Lung (tissue), 12 donors: Measurements from ENCODE around the gene MUC4. TPM values are rescaled to one million over a fixed set of nuclear protein-coding genes. Genes with fewer than 3 reads are reported as not detected.

Source experiments
- ATAC-seq: fragments of 200-7000 bp; cut with Tn5 transposase; one replicate; pipeline ENCODE4 v1.9.1; 2020; ENCODE audit warnings: moderate number of reproducible peaks; ENCODE audit not compliant: insufficient read depth, low FRiP score
- DNase-seq, 3 donors: peaks; one replicate each; pipeline ENCODE4 v3.0.0-alpha.2; 2013 to 2017
- H3K27ac ChIP-seq, 2 donors: one replicate each; pipeline ENCODE4 v1.5.1; 2013; ENCODE audit warnings: mild to moderate bottlenecking in 2 of 2, moderate library complexity in 2 of 2, control low read depth in 1 of 2, inconsistent platforms in 1 of 2, low read depth in 1 of 2, low read length in 1 of 2
- H3K27me3 ChIP-seq, 3 donors: one replicate each; pipeline ENCODE4 v1.5.1; 2013; ENCODE audit warnings: low read length in 2 of 3; ENCODE audit not compliant: control insufficient read depth in 3 of 3, insufficient read depth in 3 of 3
- H3K36me3 ChIP-seq, 4 donors: one replicate each; pipeline ENCODE4 v1.5.1; 2013; ENCODE audit warnings: low read length in 4 of 4, mild to moderate bottlenecking in 1 of 4, moderate library complexity in 1 of 4; ENCODE audit not compliant: control insufficient read depth in 4 of 4, insufficient read depth in 4 of 4
- H3K4me1 ChIP-seq, 5 donors: one replicate each; pipeline ENCODE4 v1.5.1; 2013; ENCODE audit warnings: low read length in 5 of 5, mild to moderate bottlenecking in 2 of 5, moderate library complexity in 1 of 5; ENCODE audit not compliant: control insufficient read depth in 5 of 5, insufficient read depth in 5 of 5
- H3K4me3 ChIP-seq: one replicate; pipeline ENCODE4 v1.5.1; 2013; ENCODE audit warnings: mild to moderate bottlenecking, control low read depth, moderate library complexity
- H3K9ac ChIP-seq, 2 donors: one replicate each; pipeline ENCODE4 v1.5.1; 2013; ENCODE audit warnings: low read length in 2 of 2, control low read depth in 1 of 2; ENCODE audit not compliant: insufficient read depth in 1 of 2
- H3K9me3 ChIP-seq, 4 donors: one replicate each; pipeline ENCODE4 v1.5.1; 2013; ENCODE audit warnings: low read length in 3 of 4, mild to moderate bottlenecking in 1 of 4, moderate library complexity in 1 of 4; ENCODE audit not compliant: control insufficient read depth in 4 of 4, insufficient read depth in 3 of 4
- WGBS, 2 donors: extraction: QIAGEN DNeasy Blood & Tissue Kit; methylation state at CpG; one replicate each; pipeline ENCODE4 v1.1.7; 2013; 5-methylcytosine and 5-hydroxymethylcytosine counted together
- polyA plus RNA-seq, 2 donors: library from polyadenylated mRNA; stranded (reverse); fragments of 200-250 nt; gene quantifications; one replicate each; pipeline ENCODE4 v1.2.1, GENCODE V29; 2013
- total RNA-seq, 2 donors: library from RNA; depleted of rRNA in 1 of 2; stranded (reverse); fragments of >200 nt in 1 of 2; gene quantifications; one replicate each; pipeline ENCODE4 v1.2.1, GENCODE V29; 2014 to 2021
- TF ChIP-seq, protein P1 (sequence below): IDR thresholded peaks from 2 replicates; pipeline ENCODE4 v1.5.1; 2012; ENCODE audit warnings: mild to moderate bottlenecking; ENCODE audit errors: control extremely low read depth, extremely low read depth
- donor health status: control.
- donor health status: control.
- donor health status: Bipolar disorder and iron deficiency.
- donor health status: healthy.
- donor health status: DM: yes; HTN: yes; CAD: no.

The MUC4 gene
- total and polyA plus RNA-seq, 4 donors = 10.0 to 56.0 (median 21.9) TPM

DNA sequence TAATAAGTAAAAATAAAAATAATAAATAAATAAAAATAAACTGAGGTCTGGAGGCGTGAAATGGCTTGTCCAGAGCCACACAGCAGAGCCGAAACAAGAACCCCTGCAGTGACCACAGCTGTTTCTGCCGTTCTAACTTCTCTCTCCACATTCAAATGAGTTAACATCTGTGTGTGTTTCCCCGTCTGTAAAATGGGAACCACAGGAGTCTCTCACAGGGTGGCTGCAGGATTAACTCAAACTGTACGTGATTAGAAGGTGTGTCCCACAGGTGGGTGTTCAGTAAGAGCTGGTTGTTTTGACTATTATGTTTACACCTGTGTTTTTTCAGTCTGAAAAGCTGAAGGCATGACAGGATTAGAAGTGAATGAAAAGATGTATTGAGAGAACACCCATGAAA is 27.0 kb upstream of the MUC4 start:
- Histone ChIP-seq H3K36me3 (no peaks in the 10 kb centered on the region), H3K27ac (no peak overlapping the region), H3K9me3 (peaks cover 0 to 2% (median 0%) of the 10 kb centered on the region in 4 donors), H3K9ac (no peak overlapping the region), H3K4me3 (no peak overlapping the region), H3K4me1 (no peaks in the 10 kb centered on the region), H3K27me3 (peaks cover 0 to 15% (median 0%) of the 10 kb centered on the region in 3 donors)
- WGBS, 2 donors = 70 to 75% methylated on average over 5 of the region's 5 CpGs
- no peak for DNase-seq
- TF ChIP-seq, protein P1, sequence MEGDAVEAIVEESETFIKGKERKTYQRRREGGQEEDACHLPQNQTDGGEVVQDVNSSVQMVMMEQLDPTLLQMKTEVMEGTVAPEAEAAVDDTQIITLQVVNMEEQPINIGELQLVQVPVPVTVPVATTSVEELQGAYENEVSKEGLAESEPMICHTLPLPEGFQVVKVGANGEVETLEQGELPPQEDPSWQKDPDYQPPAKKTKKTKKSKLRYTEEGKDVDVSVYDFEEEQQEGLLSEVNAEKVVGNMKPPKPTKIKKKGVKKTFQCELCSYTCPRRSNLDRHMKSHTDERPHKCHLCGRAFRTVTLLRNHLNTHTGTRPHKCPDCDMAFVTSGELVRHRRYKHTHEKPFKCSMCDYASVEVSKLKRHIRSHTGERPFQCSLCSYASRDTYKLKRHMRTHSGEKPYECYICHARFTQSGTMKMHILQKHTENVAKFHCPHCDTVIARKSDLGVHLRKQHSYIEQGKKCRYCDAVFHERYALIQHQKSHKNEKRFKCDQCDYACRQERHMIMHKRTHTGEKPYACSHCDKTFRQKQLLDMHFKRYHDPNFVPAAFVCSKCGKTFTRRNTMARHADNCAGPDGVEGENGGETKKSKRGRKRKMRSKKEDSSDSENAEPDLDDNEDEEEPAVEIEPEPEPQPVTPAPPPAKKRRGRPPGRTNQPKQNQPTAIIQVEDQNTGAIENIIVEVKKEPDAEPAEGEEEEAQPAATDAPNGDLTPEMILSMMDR = no peak
- ATAC-seq = no peak

DNA sequence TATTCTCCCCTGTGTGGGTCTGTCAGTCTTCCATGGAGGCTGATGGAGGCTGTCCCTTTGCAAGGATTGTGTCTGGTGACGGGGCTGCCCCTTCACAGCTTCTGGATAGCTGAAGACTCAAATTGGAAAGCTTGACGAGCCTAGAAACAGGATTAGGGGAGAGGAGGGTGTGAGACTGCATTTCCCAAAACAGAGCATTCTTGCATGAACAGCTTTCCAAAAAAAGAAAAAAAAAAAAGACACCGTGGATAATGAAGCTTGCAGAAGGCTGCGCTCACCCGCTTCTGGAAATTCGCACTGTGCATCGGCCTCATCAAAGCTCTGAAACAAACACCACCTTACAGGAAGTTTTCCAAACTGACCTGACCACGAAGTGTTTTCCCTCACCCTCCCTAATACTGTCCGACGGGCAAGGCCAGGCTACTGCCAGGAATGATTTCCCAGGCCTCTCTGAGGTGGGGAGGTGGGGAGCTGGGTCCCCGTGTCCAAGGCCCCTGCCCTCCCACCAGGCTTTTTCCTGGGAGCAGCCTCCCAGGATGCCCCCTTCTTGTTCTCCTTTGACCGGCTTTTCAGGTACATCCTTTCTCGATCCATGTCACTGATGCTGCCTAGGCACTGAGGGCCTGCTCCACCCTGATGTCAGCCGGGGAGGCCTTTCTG is 24.9 kb upstream of the MUC4 start:
- no peak overlapping the region for H3K9ac ChIP-seq
- TF ChIP-seq, protein P1 = no peak
- H3K4me1 ChIP-seq = peaks cover 0 to 1% (median 0%) of the 10 kb centered on the region in 5 donors
- WGBS, 2 donors = 75 to 82% methylated on average over 14 of the region's 14 CpGs
- peaks cover 0 to 18% (median 0%) of the 10 kb centered on the region in 3 donors for H3K27me3 ChIP-seq
- ATAC-seq (no peak), DNase-seq (no peak)
- no peak overlapping the region for H3K27ac ChIP-seq
- no peaks in the 10 kb centered on the region for H3K36me3 ChIP-seq
- H3K4me3 ChIP-seq = no peak overlapping the region
- peaks cover 0 to 2% (median 0%) of the 10 kb centered on the region in 4 donors for H3K9me3 ChIP-seq

DNA sequence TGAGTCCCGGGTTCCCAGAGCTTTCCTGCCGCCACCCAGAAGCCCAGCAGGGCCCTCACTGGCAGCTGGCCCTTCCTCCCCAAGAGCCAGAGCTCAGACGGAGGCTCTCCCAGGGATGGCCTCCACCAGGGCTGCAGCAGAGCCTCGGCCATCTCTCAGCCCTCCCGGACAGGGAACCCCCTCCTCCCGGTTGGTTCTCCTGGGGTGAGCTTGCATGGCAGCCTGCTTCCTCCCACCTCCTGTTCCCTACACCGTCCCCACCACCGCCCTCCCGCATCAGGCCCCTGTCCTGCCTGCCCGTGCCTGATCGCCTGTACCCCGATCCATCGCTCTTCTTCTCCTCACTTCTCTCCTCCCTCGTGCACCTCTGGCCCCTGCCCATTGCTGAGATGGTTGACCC is 24.1 kb upstream of the MUC4 start:
- WGBS, 2 donors = 87 to 95% methylated on average over 13 to 14 of the region's 14 CpGs
- no peak for ATAC-seq

More for the DNA sequence above, 24.1 kb upstream of the MUC4 start:
- H3K4me3 ChIP-seq = no peak overlapping the region
- DNase-seq = no peak
- no peak overlapping the region for H3K27ac ChIP-seq
- no peaks in the 10 kb centered on the region for H3K36me3 ChIP-seq
- peaks cover 0 to 1% (median 0%) of the 10 kb centered on the region in 5 donors for H3K4me1 ChIP-seq
- no peak overlapping the region for H3K9ac ChIP-seq
- peaks cover 0 to 2% (median 0%) of the 10 kb centered on the region in 4 donors for H3K9me3 ChIP-seq
- H3K27me3 ChIP-seq = peaks cover 0 to 18% (median 0%) of the 10 kb centered on the region in 3 donors
- TF ChIP-seq, protein P1 = no peak
